GM08714 (cell line): Measurements from ENCODE around the gene CLSTN1.
"Not testable (repeated sequence)": the region's sequence is repeated elsewhere in the genome, so short reads cannot be mapped to it uniquely, and the experiment has no call there.

Experiments
- H3K4me3 ChIP-seq: fragments of 200-500 bp; sonication (Bioruptor generic); 2 replicates; pipeline ENCODE4 v1.5.1; 2014; ENCODE audit warnings: mild to moderate bottlenecking, low read length, inconsistent platforms
- ZNF274 ChIP-seq: IDR thresholded peaks from 2 replicates; pipeline ENCODE4 v1.6.1; 2012; ENCODE audit warnings: mild to moderate bottlenecking, low read depth, low read length

Gene CLSTN1

DNA sequence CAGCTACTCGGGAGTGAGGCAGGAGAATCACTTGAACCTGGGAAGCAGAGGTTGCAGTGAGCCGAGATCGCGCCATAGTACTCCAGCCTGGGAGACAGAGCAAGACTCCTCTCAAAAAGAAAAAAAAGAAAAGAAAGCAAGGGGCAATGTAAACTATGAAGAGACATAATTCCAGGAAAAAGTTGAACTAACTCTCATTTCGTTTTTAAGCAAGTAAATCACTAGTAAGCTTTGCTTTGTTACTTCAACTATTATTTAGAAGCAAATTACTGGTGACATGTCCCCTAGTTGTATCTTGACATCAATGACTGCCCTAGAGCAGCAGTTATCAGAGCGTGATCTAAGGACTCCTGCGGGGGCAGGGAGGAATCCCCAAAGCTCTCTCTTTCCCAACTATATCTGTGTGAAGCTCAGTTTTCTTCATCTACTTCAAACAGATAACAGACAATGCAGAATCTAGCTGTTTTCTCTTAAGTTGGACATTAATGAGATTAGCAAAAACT lies 18.7 kb downstream of the CLSTN1 start:
- no peak for TF ChIP-seq ZNF274
- H3K4me3 ChIP-seq = no peak overlapping the region

DNA sequence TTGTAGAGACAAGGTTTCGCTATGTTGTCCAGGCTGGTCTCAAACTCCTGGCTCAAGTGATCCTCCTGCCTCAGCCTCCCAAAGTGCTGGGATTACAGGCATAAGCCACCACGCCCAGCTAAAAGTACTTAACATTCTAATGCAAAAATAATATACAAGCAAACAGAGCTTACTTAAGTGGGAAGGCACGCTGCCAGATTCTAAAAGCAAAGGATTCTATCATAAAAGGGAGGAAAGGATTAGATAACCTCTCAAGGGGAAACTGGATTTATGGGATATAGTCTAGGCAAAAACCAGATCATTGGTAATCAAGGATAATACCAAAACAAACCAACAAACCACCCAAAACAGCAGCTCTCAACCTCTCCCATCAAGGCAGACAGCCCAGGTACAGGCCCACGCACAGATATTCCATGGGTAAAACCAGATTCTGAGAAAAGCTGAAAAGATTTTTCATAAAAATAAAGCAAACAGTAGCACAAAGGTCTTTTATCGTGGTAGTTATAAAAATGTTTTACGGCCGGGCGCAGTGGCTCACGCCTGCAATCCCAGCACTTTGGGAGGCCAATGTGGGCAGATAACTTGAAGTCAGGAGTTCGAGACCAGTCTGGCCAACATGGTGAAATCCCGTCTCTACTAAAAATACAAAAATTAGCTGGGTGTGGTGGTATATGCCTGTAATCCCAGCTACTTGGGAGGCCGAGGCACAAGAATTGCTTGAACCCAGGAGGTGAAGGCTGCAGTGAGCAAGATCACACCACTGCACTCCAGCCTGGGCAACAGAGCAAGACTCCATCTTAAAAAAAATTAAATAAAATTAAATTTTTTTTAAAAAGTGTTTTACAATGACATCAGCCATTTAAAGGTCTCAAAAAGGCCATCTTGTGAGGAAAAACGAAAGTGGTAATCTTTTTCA lies 20.5 kb downstream of the CLSTN1 start:
- H3K4me3 ChIP-seq = not testable (repeated sequence)

DNA sequence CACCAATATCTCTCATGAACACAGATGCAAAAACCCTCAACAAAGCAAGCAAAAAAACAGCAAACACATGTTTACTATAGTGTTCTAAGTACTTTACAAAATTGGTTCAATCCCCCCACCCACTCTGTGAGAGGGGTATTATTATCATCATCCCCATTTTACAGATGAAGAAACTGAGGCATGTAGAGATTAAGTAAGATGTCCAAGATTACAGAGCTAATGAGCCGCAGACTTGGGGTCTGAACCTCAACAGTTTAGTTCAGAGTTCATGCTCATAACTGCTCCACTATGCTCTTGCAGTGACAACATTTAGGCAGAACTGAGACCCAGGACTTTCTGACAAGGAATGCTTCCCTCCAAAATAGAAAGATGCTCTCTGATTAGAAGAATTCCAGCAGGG lies 21.9 kb downstream of the CLSTN1 start:
- no peak for TF ChIP-seq ZNF274
- H3K4me3 ChIP-seq = no peak overlapping the region

DNA sequence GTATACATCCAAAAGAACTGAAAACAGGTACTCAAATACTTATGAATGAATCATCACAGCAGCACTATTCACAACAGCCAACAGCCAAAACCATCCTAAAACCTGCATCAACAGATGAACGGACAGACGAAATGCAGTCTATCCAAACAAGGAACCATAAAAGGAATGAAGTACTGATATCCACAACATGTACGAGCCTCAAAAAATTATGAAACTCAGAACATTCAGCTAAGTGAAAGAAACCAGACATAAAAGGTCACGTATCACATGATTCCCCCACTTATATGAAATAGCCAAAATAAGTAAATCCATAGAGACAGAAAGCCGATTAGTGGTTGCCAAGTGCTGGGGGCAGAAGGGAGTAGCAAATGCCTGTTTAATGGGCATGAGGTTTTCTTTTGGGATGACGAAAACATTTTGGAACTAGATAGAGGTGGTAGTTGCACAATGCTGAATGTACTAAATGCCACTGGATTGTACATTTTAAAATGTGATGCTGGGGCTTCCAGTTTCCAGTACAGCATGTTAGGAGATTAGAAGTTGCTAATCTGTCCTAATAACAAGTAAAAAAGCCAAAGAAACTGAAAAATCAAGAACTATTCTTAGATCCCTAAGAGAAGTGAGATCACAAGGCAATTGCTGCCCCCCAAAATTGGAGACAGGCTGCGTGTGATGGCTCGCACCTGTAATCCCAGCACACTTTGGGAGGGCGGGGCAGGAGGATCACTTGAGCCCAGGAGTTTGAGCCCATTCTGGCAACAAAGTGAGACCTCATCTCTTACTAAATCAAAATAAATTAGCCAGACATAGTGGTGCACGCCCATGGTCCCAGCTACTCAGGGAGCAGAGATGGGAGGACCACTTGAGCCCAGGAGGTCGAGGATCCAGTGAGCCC lies 25.3 kb downstream of the CLSTN1 start:
- no peak for TF ChIP-seq ZNF274
- H3K4me3 ChIP-seq = no peak overlapping the region

DNA sequence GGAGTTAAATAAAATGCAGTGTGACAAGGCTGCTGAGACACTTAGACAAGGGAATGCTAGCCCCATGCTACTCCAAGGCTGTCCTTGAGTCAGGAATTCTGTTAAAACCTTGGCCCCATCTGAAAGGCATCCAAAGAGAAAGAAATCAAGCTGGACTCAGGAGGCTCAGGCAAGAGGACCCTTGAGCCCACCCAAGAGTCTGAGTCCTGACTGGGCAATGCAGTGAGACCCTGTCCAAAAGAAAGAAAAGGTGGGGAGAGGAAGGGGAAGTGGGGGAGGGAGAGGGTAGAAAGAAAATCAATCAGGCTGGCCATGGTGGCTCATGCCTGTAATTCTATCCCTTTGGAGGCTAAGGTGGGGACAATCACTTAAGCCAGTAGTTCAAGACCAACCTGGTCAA lies 26.7 kb downstream of the CLSTN1 start:
- no peak overlapping the region for H3K4me3 ChIP-seq
- no peak for TF ChIP-seq ZNF274

DNA sequence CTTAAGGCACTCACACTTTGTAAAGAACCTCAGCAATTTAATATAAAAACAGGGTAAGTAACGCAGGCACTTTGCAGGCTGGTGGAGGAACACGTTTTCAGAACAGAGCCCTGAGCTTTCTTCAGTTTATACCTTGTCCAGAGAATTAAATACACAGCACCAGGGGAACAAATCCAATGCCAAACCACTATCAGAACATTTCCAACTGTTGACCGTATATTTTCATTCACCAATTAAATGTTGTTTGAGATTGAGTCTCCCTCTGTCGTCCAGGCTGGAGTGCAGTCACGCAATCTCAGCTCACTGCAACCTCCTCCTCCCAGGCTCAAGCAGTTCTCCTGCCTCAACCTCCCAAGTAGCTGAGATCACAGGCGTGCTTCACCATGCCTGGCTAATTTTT lies 29.7 kb downstream of the CLSTN1 start:
- TF ChIP-seq ZNF274 = no peak
- H3K4me3 ChIP-seq = no peak overlapping the region

DNA sequence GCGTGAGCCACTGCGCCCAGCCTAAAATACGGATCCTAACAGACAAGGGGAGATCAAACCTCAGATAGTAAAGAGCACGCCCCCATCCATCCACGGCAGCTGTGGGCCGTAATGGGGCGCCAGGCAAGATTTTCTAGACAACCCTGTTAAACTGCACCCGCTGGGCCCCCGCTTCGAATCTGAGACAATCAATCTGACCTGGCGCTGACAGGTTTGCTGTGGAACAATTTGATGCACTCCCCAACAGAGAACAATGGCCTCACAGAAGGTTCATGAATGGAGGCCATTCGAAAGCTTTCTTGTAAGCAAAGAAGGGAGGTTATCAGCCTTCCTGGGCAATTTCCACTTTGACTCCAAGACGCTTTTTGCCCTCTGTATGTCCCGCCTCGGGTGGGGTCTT lies 30.5 kb downstream of the CLSTN1 start:
- no peak for TF ChIP-seq ZNF274
- H3K4me3 ChIP-seq = no peak overlapping the region

DNA sequence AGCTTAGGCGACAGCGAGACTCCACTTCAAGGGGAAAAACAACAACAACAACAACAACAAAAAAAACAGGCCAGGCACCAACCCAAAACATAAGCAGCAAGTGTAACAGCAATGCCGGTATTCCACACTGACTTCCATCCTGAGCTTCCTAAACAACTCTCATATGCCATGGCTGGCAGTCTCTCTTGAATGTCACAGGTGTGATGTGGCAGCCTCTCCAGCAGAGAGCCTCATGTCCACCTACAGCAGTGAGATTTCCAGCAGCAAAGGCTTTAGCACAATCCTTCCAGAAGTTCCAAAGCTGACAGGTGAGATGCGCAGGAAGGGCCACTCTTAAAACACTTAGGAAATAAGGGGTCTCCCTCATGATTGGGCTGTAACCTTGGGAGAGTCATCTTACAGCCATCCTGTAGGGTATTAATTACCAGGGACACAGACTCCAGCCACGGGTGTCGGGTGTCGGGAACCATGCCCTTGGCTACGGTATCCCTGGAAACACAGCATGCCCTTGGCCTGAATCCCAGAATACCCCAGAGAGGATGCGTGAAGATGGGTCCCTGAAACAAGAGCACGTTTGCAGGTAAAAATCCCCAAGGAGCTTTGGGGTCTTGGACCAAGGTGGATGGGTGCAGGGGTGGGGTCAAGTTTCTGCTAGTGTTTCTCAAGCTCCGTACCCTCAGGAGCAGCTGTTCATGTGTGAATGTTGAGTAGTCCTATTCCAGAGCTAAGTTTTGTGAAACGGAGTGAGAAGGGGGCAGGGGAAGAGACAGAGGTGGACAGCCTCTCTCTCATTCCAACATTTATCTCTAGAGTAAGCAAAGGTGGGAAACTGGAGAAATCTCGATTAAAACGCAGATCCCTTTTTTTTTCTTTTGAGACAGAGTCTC lies 31.4 kb downstream of the CLSTN1 start:
- TF ChIP-seq ZNF274 = no peak

DNA sequence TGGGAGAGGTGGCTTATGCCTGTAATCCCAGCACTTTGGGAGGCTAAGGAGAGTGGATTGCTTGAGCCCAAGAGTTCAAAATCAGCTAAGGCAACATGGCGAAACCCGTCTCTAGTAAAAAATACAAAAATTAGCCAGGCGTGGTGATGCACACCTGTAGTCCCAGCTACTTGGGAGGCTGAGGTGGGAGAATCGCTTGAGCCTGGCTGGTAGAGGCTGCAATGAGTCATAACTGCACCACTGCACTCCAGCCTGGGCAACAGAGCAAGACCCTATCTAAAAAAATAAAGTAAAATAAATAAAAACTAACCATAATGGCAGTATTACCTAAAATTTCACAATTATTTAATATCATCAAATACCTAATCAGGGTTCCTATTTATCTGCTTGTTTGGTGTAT lies 34.1 kb downstream of the CLSTN1 start:
- H3K4me3 ChIP-seq = not testable (repeated sequence)

More for the DNA sequence above, 31.4 kb downstream of the CLSTN1 start:
- no peak overlapping the region for H3K4me3 ChIP-seq

DNA sequence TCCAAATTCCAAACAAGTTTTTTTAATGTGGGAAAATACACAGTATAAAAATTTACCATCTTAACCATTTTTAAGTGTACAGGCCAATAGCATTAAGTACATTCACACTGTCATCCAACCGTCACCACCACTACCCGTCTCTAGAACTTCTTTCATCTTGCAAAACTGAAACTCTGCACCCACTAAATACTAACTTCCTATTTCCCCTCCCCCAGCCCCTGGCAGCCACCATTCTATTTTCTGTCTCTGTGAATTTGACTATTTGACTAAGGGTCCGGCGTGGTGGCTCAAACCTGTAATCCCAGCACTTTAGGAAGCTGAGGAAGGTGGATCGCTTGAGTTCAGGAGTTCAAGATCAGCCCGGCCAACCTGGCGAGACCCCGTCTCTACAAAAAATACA lies 36.1 kb downstream of the CLSTN1 start:
- H3K4me3 ChIP-seq = peak overlapping the region; percentile 45; the same call in 1 of the 2 replicates
- TF ChIP-seq ZNF274 = no peak

DNA sequence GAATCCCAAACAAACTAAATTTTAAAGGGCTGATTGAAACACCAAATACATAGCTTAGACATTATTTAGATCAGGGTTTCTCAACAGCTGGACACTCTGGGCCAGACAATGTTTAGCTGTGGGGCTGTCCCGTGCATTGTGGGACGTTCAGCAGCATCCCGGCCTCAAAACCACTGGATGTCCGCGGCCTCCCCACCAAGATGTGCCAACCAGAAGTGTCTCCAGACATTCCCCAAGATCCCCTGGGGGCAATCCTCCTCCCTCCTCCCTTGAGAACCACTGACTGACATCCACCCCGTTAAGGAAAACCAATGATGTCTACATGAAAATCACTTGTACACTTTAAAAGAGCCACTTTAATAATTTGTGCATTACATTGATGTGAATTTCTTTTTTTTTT lies 38.4 kb downstream of the CLSTN1 start:
- no peak for TF ChIP-seq ZNF274
- H3K4me3 ChIP-seq = no peak overlapping the region

DNA sequence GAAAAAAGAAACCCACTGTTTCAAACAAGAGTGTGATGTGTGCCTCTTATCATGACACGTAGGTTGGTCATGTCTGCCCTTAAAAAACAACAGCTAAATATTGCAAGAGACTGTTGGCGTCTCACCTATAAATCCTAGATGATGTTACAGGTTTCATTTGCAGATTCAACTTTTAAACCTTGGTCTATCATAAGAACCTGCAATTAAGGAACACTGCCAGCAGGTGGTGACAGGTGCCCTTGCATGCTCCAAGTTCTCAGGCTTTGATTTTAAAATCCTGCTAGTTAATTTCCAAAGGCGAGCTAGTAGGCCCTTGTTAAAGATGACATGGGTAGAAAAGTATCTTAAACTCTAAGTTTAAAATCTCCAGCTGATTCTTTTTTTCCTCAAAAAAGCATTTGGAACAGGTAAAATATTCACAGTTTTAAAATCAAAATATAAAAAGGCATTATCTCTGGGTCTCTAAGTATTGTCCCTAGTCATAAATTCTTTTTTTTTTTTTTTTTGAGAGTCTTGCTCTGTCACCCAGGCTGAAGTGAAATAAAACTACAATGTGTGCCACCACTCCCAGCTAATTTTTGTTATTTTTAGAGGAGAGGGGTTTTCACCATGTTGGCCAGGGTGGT lies 39.1 kb downstream of the CLSTN1 start:
- no peak for TF ChIP-seq ZNF274
- H3K4me3 ChIP-seq = no peak overlapping the region

DNA sequence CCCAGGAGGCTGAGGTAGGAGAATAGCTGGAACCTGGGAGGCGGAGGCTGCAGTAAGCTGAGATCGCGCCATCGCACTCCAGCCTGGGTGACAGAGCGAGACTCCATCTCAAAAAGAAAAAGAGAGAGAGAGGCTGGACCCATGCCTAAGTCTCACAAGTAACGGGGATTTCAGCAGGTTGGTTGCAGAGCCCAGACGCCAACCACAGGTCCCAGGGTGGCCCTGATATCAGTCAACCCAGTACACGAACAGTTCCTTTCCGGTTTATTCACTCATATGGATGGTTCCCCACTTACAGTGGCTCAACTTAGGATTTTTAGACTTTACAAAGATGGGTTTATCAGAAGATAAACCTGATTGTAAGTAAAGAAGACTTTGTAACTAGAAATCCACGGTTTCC lies 40.9 kb downstream of the CLSTN1 start:
- TF ChIP-seq ZNF274 = no peak

More for the DNA sequence above, 40.9 kb downstream of the CLSTN1 start:
- no peak overlapping the region for H3K4me3 ChIP-seq
